ENCODE measurements around the gene DAB1.
"Not testable (repeated sequence)": the region's sequence is repeated elsewhere in the genome, so short reads cannot be mapped to it uniquely, and the experiment has no call there.

The DAB1 gene

DNA sequence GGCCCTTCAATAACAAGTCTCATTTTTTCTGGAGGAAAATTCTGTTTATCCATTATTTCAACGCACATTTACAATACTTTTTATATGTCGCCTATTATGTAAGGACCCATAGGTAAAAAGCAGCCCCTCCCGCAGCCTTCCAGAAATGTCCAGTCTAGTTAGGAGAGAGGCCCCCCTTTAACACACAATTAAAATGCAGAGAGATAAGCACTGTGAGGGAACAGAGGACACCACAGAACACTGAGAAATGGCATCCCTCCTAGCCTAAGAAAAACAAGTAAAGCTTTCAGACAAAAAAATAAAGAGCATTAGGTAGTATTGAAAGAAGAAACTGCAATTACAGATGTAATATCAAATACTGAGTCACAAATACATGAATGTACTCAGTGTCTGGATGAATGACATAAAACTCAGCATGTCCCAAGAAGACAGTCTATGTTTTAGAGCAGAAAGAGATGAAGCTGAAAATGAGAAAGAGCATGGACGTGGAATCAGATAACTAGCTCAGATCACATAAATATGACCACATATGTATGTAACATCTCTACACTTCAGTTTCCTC lies 62.9 kb downstream of the DAB1 start:
- DNase-seq (ENCODE audit: low read depth in 2 of 2): no peak

- no peak for DNase-seq (ENCODE audit: low read depth in 2 of 2)
Observed at GRCh38 chr1:57357462-57357861, 66.4 kb downstream of the DAB1 start.

DNA sequence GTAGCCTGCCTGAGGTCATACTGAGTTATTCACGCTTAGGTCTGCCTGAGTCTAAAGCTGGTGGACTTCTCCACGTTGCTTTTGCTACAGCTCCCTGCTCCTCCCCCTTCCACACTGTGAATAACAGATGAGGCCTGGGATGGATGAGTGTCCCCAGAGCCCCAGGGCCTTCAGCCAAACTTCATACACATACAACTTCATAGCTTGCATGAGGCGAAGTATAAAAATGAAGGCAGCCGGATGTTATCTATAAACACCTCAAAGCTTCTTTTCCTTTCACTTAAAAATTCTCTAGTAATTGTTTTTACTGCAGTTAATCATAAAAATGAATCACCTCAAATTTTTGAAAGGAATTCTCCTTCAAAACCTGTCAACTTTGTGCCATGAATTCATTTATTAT lies 70.2 kb downstream of the DAB1 start:
- DNase-seq (ENCODE audit: low read depth in 2 of 2): no peak

GRCh38 chr1:57350610-57351009 lies 73.2 kb downstream of the DAB1 start:
- no peak for DNase-seq (ENCODE audit: low read depth in 2 of 2)

- no peak for DNase-seq (ENCODE audit: low read depth in 2 of 2)
Observed at GRCh38 chr1:57348921-57349320, 74.9 kb downstream of the DAB1 start.

DNA sequence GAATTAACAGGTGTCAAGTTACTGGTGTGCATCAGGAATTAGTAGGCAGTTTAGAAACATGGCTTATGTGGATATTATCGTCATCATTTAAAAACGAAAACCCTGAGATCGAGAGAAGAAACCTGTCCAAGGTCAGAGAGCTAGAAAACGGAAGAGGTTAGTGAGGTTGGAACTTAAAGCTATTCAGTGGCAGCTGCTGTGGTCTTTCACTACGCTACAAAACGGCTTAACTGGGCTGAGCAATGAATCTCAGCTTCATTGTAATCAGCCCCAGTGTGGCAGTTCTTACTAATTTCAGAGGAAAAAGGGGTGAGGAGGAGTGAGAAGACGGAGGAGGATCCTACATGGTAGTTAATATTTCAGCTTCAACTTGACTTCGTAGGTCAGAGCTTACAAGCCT lies 77.9 kb downstream of the DAB1 start:
- DNase-seq (ENCODE audit: low read depth in 2 of 2): no peak

DNA sequence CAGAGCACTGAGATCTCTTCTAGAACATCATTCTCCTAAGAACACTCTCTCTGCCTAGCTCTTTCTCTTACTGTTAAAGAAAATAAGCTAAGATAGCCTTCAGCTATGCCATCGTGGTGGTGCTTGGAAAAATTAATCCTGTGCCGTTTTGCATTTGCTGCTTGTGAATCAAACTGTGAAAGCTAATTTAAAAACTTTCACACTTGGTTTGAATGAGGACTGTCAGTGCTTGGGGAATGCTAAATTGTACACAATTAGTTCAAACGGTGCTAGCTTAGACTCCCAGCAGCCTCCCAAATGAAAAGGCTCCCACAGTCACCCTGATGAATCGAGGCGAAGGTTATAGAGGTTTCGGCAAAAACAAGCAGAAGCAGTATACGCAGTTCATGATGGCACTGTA lies 79.6 kb downstream of the DAB1 start:
- no peak for DNase-seq (ENCODE audit: low read depth in 2 of 2)

DNA sequence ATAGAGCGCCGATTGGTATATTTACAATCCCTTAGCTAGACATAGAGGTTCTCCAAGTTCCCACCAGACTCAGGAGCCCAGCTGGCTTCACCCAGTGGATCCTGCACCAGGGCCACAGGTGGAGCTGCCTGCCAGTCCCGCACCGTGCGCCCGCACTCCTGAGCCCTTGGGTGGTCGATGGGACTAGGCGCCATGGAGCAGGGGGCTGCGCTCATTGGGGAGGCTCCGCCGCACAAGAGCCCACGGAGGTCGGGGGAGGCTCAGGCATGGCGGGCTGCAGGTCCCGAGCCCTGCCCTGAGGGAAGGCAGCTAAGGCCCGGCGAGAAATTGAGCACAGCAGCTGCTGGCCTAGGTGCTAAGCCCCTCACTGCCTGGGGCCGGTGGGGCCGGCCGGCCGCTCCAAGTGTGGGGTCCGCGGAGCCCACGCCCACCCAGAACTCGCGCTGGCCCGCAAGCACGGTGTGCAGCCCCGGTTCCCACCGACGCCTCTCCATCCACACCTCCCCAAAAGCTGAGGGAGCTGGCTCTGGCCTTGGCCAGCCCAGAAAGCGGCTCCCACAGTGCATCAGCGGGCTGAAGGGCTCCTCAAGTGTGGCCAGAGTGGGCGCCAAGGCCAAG lies 80.5 kb downstream of the DAB1 start:
- not testable (repeated sequence) for DNase-seq (ENCODE audit: low read depth in 2 of 2)

DNA sequence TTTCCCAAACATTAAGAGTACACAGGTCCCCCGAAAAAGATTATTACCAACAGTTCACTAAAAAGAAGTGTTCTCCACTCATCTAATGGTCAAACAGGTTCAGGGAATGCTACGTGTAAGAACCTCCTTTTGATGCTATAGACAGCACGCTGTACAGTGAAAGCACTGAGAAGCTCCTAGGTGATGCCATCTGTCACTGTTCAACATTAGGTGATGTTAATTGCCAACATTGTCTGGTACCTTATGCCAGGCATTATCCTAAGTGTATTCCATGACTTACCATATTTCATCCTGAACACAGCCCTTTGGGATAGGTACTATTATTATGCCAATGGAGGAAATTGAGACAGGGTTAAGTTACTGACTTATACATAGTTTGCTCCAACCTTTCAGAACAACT lies 82.1 kb downstream of the DAB1 start:
- DNase-seq (ENCODE audit: low read depth in 2 of 2): no peak

- no peak for DNase-seq (ENCODE audit: low read depth in 2 of 2)
Observed at GRCh38 chr1:57340334-57341070, 83.4 kb downstream of the DAB1 start.

DNA sequence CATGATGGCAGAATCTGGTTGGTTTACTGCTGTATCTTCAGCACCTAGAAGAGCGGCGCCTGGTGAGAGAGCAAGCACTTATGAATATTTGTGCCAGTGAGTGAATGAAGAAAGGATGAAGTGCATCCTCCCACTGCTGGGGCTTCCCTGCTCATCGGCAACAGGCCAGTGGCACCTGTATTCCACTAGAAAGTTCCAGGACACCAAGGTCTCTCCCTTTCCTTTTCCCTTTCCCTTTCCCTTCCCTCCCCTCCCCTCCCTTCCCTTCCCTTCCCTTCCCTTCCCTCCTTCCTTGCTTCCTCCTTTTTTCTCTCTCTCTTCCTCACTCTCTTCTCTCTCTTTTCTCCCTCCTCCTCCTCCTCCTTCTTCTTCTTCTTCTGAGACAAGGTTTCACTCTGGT lies 86.2 kb downstream of the DAB1 start:
- no peak for DNase-seq (ENCODE audit: low read depth in 2 of 2)

GRCh38 chr1:57336793-57337192 lies 87.1 kb downstream of the DAB1 start:
- DNase-seq (ENCODE audit: low read depth in 2 of 2): no peak

DNA sequence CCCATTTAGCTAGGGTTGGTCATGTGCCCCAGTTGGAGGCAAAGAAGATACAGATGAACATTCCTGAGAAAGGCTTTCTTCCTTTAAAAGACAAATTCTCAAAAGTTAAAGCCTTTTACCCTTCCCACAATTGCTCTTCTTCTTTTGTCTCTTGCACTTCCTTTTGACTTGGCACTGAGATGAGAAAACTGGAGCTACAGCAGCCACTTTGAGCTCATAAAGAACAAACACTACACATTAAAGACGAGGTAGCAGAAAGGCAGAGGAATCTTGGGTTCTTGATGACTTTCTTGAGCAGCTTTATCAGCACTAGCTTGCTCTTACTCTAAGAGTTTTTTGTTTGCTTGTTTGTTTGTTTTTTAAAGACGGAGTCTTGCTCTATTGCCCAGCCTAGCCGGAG lies 92.2 kb downstream of the DAB1 start:
- DNase-seq (ENCODE audit: low read depth in 2 of 2): no peak

- no peak for DNase-seq (ENCODE audit: low read depth in 2 of 2)
Observed at GRCh38 chr1:57329937-57330336, 93.9 kb downstream of the DAB1 start.

DNA sequence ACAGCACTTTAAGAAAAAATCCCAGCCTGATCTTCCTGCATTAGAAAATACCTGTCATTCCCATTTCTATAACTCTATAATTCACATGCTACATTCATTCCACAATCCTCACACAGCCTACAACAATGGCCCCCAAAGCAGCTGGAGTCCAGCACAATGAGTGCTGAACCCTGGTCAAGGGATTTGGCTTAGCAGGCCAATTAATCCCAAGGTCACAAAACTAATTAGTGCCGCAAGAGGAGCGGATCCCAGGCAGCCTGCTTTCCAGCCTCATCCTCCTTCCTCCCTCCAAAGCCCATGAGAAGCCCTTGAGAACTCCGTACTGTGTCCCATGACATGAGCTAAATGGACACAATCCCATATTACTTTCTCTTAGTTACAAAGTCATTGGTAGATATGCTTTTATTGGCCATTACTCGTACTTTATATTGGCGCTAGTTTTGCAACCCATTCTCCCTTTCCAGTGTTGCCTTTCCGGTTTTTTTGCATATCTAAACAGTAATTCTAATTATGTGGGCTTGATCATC lies 94.8 kb downstream of the DAB1 start:
- no peak for DNase-seq (ENCODE audit: low read depth in 2 of 2)

- no peak for DNase-seq (ENCODE audit: low read depth in 2 of 2)
Observed at GRCh38 chr1:57327946-57328345, 95.9 kb downstream of the DAB1 start.

DNA sequence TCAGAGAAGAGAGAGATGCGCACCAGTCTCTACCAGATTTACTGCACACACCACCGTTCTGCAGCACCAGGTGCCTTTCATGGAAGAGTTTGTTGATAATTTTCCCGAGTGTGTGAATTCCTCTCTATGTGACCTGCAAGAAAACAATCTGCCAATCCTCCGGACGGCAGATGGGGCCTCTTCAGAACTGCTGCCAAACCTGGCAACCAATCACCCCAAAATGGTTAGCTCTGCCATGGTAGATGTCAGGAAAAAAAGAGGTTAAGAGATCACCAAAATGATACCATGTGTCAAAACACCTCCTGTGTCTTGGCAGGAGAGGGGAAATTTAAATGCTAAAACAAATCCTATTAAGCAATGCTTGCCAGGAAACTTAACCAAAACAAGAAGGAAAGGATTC lies 96.5 kb downstream of the DAB1 start:
- no peak for DNase-seq (ENCODE audit: low read depth in 2 of 2)

GRCh38 chr1:57325536-57325935 lies 98.3 kb downstream of the DAB1 start:
- DNase-seq (ENCODE audit: low read depth in 2 of 2): no peak

- no peak for DNase-seq (ENCODE audit: low read depth in 2 of 2)
Observed at GRCh38 chr1:57325117-57325516, 98.7 kb downstream of the DAB1 start.

DNA sequence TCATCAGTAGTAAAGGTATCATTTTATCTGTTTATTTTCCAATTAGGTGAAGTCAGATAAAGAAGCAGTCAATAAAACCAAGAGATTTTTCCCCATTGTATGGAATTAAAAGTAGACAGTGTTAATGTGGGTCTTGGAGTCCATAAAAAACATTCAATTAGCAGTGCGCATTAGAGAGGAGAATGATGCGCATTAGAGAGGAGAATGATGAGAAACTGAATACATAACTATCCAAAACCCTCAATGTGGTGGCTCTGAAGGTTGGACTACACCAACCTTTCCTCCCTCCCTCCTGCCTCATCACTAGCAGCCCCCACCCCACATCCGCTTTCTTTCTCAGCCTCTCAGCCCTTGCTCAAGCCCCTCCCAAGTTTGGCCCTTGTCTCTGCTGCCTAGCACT lies 99.5 kb downstream of the DAB1 start:
- DNase-seq (ENCODE audit: low read depth in 2 of 2): no peak

GRCh38 chr1:57321776-57322175 lies 102.1 kb downstream of the DAB1 start:
- no peak for DNase-seq (ENCODE audit: low read depth in 2 of 2)

- DNase-seq (ENCODE audit: low read depth in 2 of 2): no peak
Observed at GRCh38 chr1:57319791-57320190, 104.1 kb downstream of the DAB1 start.

GRCh38 chr1:57319165-57319564 lies 104.7 kb downstream of the DAB1 start:
- no peak for DNase-seq (ENCODE audit: low read depth in 2 of 2)
